GM18499 (cell line): ENCODE data around the gene CD9.
"Not testable (repeated sequence)": the region's sequence is repeated elsewhere in the genome, so short reads cannot be mapped to it uniquely, and the experiment has no call there.

Experiments
- ATAC-seq: cut with Tn5 transposase; IDR thresholded peaks from one replicate; pipeline ENCODE4 v1.9.1; 2021; ENCODE audit warnings: moderate number of reproducible peaks; ENCODE audit not compliant: insufficient read depth, unreplicated experiment

The CD9 gene

GRCh38 chr12:6178981-6179761, 21.0 kb upstream of the CD9 start:
- ATAC-seq, result no peak

- ATAC-seq, result no peak
Measured at GRCh38 chr12:6180268-6181051, 19.7 kb upstream of the CD9 start.

GRCh38 chr12:6181166-6181565, 19.0 kb upstream of the CD9 start:
- no peak for ATAC-seq

- ATAC-seq, result no peak
Measured at GRCh38 chr12:6181583-6182278, 18.5 kb upstream of the CD9 start.

GRCh38 chr12:6182279-6182898, 17.8 kb upstream of the CD9 start:
- no peak for ATAC-seq

- no peak for ATAC-seq
Measured at GRCh38 chr12:6183689-6184428, 16.3 kb upstream of the CD9 start.

- no peak for ATAC-seq
Measured at GRCh38 chr12:6185961-6186827, 14.0 kb upstream of the CD9 start.

- no peak for ATAC-seq
Measured at GRCh38 chr12:6187948-6188793, 12.0 kb upstream of the CD9 start.

- ATAC-seq, result no peak
Measured at GRCh38 chr12:6189028-6189427, 11.2 kb upstream of the CD9 start.

GRCh38 chr12:6189952-6190598, 10.1 kb upstream of the CD9 start:
- not testable (repeated sequence) for ATAC-seq

GRCh38 chr12:6190767-6191530, 9.3 kb upstream of the CD9 start:
- ATAC-seq, result not testable (repeated sequence)

GRCh38 chr12:6192604-6193380, 7.4 kb upstream of the CD9 start:
- ATAC-seq, result no peak

GRCh38 chr12:6193853-6194815, 6.1 kb upstream of the CD9 start:
- ATAC-seq, result no peak

GRCh38 chr12:6195665-6196535, 4.3 kb upstream of the CD9 start:
- no peak for ATAC-seq
